GM23338 (cell line): ENCODE measurements around the gene DHRS2. TPM values are rescaled to one million over a fixed set of nuclear protein-coding genes. Genes with fewer than 3 reads are reported as not detected.

Source experiments
- ATAC-seq: fragments of 200-7000 bp; cut with Tn5 transposase; 3 replicates; pipeline ENCODE4 v1.9.1; 2020
- DNase-seq: peaks from one replicate; pipeline ENCODE4 v3.0.0-alpha.2; 2015; ENCODE audit warnings: low spot score
- H2AFZ ChIP-seq: fragments of 200-600 bp; sonication (generic); 2 replicates; pipeline ENCODE4 v1.8.0; 2016; ENCODE audit warnings: antibody characterized with exemption, mild to moderate bottlenecking, moderate library complexity
- H3F3A ChIP-seq: fragments of 200-600 bp; sonication (generic); replicated peaks from 2 replicates; pipeline ENCODE4 v1.8.0; 2017; ENCODE audit warnings: antibody characterized with exemption, mixed run types, low read depth
- H3K27ac ChIP-seq: fragments of 200-600 bp; sonication (generic); 2 replicates; pipeline ENCODE4 v1.6.1; 2016; ENCODE audit warnings: low read depth
- H3K27me3 ChIP-seq: fragments of 200-600 bp; sonication (generic); 2 replicates; pipeline ENCODE4 v1.8.0; 2016; ENCODE audit warnings: mild to moderate bottlenecking, mixed run types, moderate library complexity; ENCODE audit not compliant: insufficient read depth
- H3K36me3 ChIP-seq: fragments of 200-600 bp; sonication (generic); 2 replicates; pipeline ENCODE4 v1.8.0; 2016; ENCODE audit warnings: mild to moderate bottlenecking; ENCODE audit not compliant: insufficient read depth
- H3K4me1 ChIP-seq: fragments of 200-600 bp; sonication (generic); 2 replicates; pipeline ENCODE4 v1.8.0; 2016; ENCODE audit warnings: mild to moderate bottlenecking, moderate library complexity; ENCODE audit not compliant: insufficient read depth
- H3K4me2 ChIP-seq: fragments of 200-600 bp; sonication (generic); 2 replicates; pipeline ENCODE4 v1.7.1; 2017; ENCODE audit warnings: mixed run types
- H3K4me3 ChIP-seq: fragments of 200-600 bp; sonication (generic); 2 replicates; pipeline ENCODE4 v1.6.1; 2016; ENCODE audit warnings: mixed run types
- H3K79me2 ChIP-seq: fragments of 200-600 bp; sonication (generic); replicated peaks from 2 replicates; pipeline ENCODE4 v1.8.0; 2017; ENCODE audit warnings: mild to moderate bottlenecking; ENCODE audit not compliant: insufficient read depth
- H3K9me2 ChIP-seq: fragments of 200-600 bp; sonication (generic); 2 replicates; pipeline ENCODE4 v1.8.0; 2017; ENCODE audit not compliant: insufficient read depth
- H4K20me1 ChIP-seq: fragments of 200-600 bp; sonication (generic); replicated peaks from 2 replicates; pipeline ENCODE4 v1.8.0; 2017; ENCODE audit warnings: mild to moderate bottlenecking; ENCODE audit not compliant: insufficient read depth
- H3K27ac Mint-ChIP-seq: 2 replicates; pipeline ENCODE4 v1.8.0; 2020; ENCODE audit warnings: inconsistent platforms, mild to moderate bottlenecking, moderate library complexity, mixed read lengths
- H3K27me3 Mint-ChIP-seq: 3 replicates; pipeline ENCODE4 v1.8.0; 2022; ENCODE audit warnings: low read depth, mild to moderate bottlenecking, moderate library complexity, mixed read lengths, inconsistent platforms; ENCODE audit not compliant: insufficient read depth, poor library complexity
- H3K36me3 Mint-ChIP-seq: 3 replicates; pipeline ENCODE4 v1.8.0; 2021; ENCODE audit warnings: low read depth, mild to moderate bottlenecking, inconsistent platforms, moderate library complexity, mixed read lengths
- H3K4me1 Mint-ChIP-seq: 3 replicates; pipeline ENCODE4 v1.8.0; 2020; ENCODE audit warnings: mild to moderate bottlenecking, inconsistent platforms, mixed read lengths
- H3K4me3 Mint-ChIP-seq: 3 replicates; pipeline ENCODE4 v1.8.0; 2021; ENCODE audit warnings: moderate library complexity, mild to moderate bottlenecking, inconsistent platforms, mixed read lengths
- H3K9me3 Mint-ChIP-seq: 3 replicates; pipeline ENCODE4 v1.8.0; 2020; ENCODE audit warnings: moderate library complexity, mild to moderate bottlenecking, inconsistent platforms, mixed read lengths
- CREB1 ChIP-seq: fragments of 250-450 bp; sonication (Bioruptor Pico); IDR thresholded peaks from 2 replicates; pipeline ENCODE4 v1.5.0; 2020; ENCODE audit warnings: low read depth, mild to moderate bottlenecking, moderate library complexity
- CTCF ChIP-seq, 2 experiments: fragments of 200-600 bp in 1 of 2; sonication (generic) in 1 of 2; conservative IDR thresholded peaks; 2 replicates each; pipeline versions ENCODE4 v1.5.1 to v1.6.1; 2016 to 2017; ENCODE audit warnings: antibody characterized with exemption in 2 of 2, low read depth in 2 of 2, mild to moderate bottlenecking in 2 of 2, moderate library complexity in 1 of 2
- ETS1 ChIP-seq: IDR thresholded peaks from 2 replicates; pipeline ENCODE4 v1.6.1; 2016; ENCODE audit warnings: antibody characterized with exemption
- EZH2 ChIP-seq: fragments of 200-600 bp; sonication (generic); IDR thresholded peaks from one replicate; pipeline ENCODE4 v1.8.0; 2017; ENCODE audit warnings: antibody characterized with exemption, mild to moderate bottlenecking, low read depth; ENCODE audit not compliant: unreplicated experiment
- EZH2phosphoT487 ChIP-seq: fragments of 200-600 bp; sonication (generic); IDR thresholded peaks from one replicate; pipeline ENCODE4 v1.8.1; 2018; ENCODE audit warnings: antibody characterized with exemption; ENCODE audit not compliant: unreplicated experiment
- JUNB ChIP-seq: IDR thresholded peaks from one replicate; pipeline ENCODE4 v1.6.1; 2016; ENCODE audit warnings: antibody characterized with exemption; ENCODE audit not compliant: unreplicated experiment
- NANOG ChIP-seq: IDR thresholded peaks from 2 replicates; pipeline ENCODE4 v1.6.1; 2016; ENCODE audit warnings: antibody characterized with exemption, borderline replicate concordance
- POLR2AphosphoS5 ChIP-seq: IDR thresholded peaks from 2 replicates; pipeline ENCODE4 v1.6.1; 2016; ENCODE audit warnings: antibody characterized with exemption, low read depth
- REST ChIP-seq: IDR thresholded peaks from one replicate; pipeline ENCODE4 v1.6.1; 2018; ENCODE audit warnings: antibody characterized with exemption; ENCODE audit not compliant: unreplicated experiment
- STAT1 ChIP-seq: IDR thresholded peaks from one replicate; pipeline ENCODE4 v1.6.1; 2016; ENCODE audit warnings: antibody characterized with exemption; ENCODE audit not compliant: unreplicated experiment
- ZNF114 ChIP-seq: fragments of 250-450 bp; sonication (Bioruptor Pico); IDR thresholded peaks from 2 replicates; pipeline ENCODE4 v1.5.0; 2020; ENCODE audit warnings: mild to moderate bottlenecking, moderate library complexity
- ZNF331 ChIP-seq: fragments of 250-450 bp; sonication (Bioruptor Pico); IDR thresholded peaks from 2 replicates; pipeline ENCODE4 v1.5.0; 2020; ENCODE audit warnings: low read depth, mild to moderate bottlenecking, moderate library complexity
- polyA plus RNA-seq: library from polyadenylated mRNA; unstranded; fragments of >200 nt; fragmentation: Nextera tagmentation; extraction: Ambion mirVana; gene quantifications from 2 replicates; pipeline ENCODE4 v1.2.1, GENCODE V29; 2016
- total RNA-seq: library from RNA; depleted of rRNA; stranded (reverse); fragments of >200 nt; shearing (Covaris generic); gene quantifications from 2 replicates; pipeline ENCODE4 v1.2.3, GENCODE V29; 2014

The DHRS2 gene
- total and polyA plus RNA-seq, 2 experiments from 2014 or later = 0.42 to 0.48 TPM

- TF ChIP-seq ETS1 = no peak
- no peak for TF ChIP-seq NANOG
- TF ChIP-seq STAT1 = no peak
- no peak for TF ChIP-seq EZH2phosphoT487
- no peak for TF ChIP-seq ZNF331
Observed at GRCh38 chr14:23692416-23692815, 56.3 kb downstream of the DHRS2 start (continued).

- Mint-ChIP-seq H3K27ac (no peak overlapping the region), H3K4me3 (no peak overlapping the region), H3K36me3 (peaks cover 20% of the 10 kb centered on the region), H3K27me3 (no peaks in the 10 kb centered on the region), H3K4me1 (peaks cover 4% of the 10 kb centered on the region; the same call in 2 of the 3 replicates), H3K9me3 (peaks cover 29% of the 10 kb centered on the region)
- H3K4me3 ChIP-seq = no peak overlapping the region
- H3K79me2 ChIP-seq = no peaks in the 10 kb centered on the region
- H4K20me1 ChIP-seq = no peaks in the 10 kb centered on the region
- H3K27me3 ChIP-seq = no peaks in the 10 kb centered on the region
- peak overlapping the region; percentile 72; the same call in 1 of the 2 replicates for H3K4me2 ChIP-seq
- ATAC-seq = no peak
- no peak overlapping the region for H3K27ac ChIP-seq
- DNase-seq = no peak
- H2AFZ ChIP-seq = peak overlapping the region; percentile 93
- peaks cover 3% of the 10 kb centered on the region; the same call in 1 of the 2 replicates for H3K9me2 ChIP-seq
- peaks cover 31% of the 10 kb centered on the region for H3K4me1 ChIP-seq
- H3F3A ChIP-seq = no peaks in the 10 kb centered on the region
- H3K36me3 ChIP-seq = 0 out of 2 replicates have a peak, but pooled peaks cover 8% of the 10 kb centered on the region
- TF ChIP-seq REST (no peak), STAT1 (no peak), ETS1 (no peak), POLR2AphosphoS5 (no peak), ZNF114 (CRISPR knock-in tag) (no peak), ZNF331 (no peak), CTCF (conservative IDR thresholded peaks at IDR 0.05; ENCODE audit: low read depth in 2 of 2) (no peak), NANOG (no peak), EZH2phosphoT487 (no peak), JUNB (no peak), CREB1 (CRISPR knock-in tag) (no peak), EZH2 (no peak)
Observed at GRCh38 chr14:23693252-23693775, 57.1 kb downstream of the DHRS2 start.
